ENCODE measurements around the gene ZNF791.

GRCh38 chr19:12596485-12596884 is 14.2 kb upstream of the ZNF791 start:
- TF ChIP-seq, protein P1, sequence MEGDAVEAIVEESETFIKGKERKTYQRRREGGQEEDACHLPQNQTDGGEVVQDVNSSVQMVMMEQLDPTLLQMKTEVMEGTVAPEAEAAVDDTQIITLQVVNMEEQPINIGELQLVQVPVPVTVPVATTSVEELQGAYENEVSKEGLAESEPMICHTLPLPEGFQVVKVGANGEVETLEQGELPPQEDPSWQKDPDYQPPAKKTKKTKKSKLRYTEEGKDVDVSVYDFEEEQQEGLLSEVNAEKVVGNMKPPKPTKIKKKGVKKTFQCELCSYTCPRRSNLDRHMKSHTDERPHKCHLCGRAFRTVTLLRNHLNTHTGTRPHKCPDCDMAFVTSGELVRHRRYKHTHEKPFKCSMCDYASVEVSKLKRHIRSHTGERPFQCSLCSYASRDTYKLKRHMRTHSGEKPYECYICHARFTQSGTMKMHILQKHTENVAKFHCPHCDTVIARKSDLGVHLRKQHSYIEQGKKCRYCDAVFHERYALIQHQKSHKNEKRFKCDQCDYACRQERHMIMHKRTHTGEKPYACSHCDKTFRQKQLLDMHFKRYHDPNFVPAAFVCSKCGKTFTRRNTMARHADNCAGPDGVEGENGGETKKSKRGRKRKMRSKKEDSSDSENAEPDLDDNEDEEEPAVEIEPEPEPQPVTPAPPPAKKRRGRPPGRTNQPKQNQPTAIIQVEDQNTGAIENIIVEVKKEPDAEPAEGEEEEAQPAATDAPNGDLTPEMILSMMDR (IDR thresholded peaks at IDR 0.05): no peak
- TF ChIP-seq POLR2A (IDR thresholded peaks at IDR 0.05): no peak

Measured in lower leg skin (tissue), 3 donors.